ENCODE data around the gene CASTOR1. TPM values are rescaled to one million over a fixed set of nuclear protein-coding genes. Genes with fewer than 3 reads are reported as not detected.

The CASTOR1 gene
- total RNA-seq, 1 donor from 2014 or later = 15.9 TPM

GRCh38 chr22:30301995-30302809 lies 12.9 kb upstream of the CASTOR1 start:
- intact Hi-C loops (cut with DNase I) = no loop called here

GRCh38 chr22:30299322-30299721 lies 10.0 kb upstream of the CASTOR1 start:
- Histone ChIP-seq H3K36me3 (peaks cover 71% of the 10 kb centered on the region), H3K9me3 (no peaks in the 10 kb centered on the region), H3K4me1 (peaks cover 61% of the 10 kb centered on the region), H3K27me3 (no peaks in the 10 kb centered on the region), H3K27ac (peak overlapping the region; percentile 58), H3K4me3 (no peak overlapping the region)
- intact Hi-C loops (cut with DNase I) = no loop called here
- ATAC-seq (no peak), DNase-seq (no peak)
- TF ChIP-seq CTCF (IDR thresholded peaks at IDR 0.05) = no peak

More at GRCh38 chr22:30301995-30302809, 12.9 kb upstream of the CASTOR1 start:
- Histone ChIP-seq H3K9me3 (no peaks in the 10 kb centered on the region), H3K27ac (peak overlapping the region; percentile 89), H3K36me3 (peaks cover 43% of the 10 kb centered on the region), H3K27me3 (no peaks in the 10 kb centered on the region), H3K4me1 (peaks cover 76% of the 10 kb centered on the region), H3K4me3 (no peak overlapping the region)
- DNase-seq = peak; percentile 71
- peak; percentile 67 for ATAC-seq
- no peak for TF ChIP-seq CTCF (IDR thresholded peaks at IDR 0.05)

- peaks cover 49% of the 10 kb centered on the region for H3K4me1 ChIP-seq
- peaks cover 83% of the 10 kb centered on the region for H3K36me3 ChIP-seq
- peak overlapping the region; percentile 58 for H3K27ac ChIP-seq
- ATAC-seq (peak; percentile 67), DNase-seq (peak; percentile 79)
- no peaks in the 10 kb centered on the region for H3K9me3 ChIP-seq
- H3K27me3 ChIP-seq = no peaks in the 10 kb centered on the region
- intact Hi-C loops (cut with DNase I) = no loop called here
- H3K4me3 ChIP-seq = no peak overlapping the region
- TF ChIP-seq CTCF (IDR thresholded peaks at IDR 0.05) = peak; percentile 17
Measured at GRCh38 chr22:30297991-30298701, 8.8 kb upstream of the CASTOR1 start.

DNA sequence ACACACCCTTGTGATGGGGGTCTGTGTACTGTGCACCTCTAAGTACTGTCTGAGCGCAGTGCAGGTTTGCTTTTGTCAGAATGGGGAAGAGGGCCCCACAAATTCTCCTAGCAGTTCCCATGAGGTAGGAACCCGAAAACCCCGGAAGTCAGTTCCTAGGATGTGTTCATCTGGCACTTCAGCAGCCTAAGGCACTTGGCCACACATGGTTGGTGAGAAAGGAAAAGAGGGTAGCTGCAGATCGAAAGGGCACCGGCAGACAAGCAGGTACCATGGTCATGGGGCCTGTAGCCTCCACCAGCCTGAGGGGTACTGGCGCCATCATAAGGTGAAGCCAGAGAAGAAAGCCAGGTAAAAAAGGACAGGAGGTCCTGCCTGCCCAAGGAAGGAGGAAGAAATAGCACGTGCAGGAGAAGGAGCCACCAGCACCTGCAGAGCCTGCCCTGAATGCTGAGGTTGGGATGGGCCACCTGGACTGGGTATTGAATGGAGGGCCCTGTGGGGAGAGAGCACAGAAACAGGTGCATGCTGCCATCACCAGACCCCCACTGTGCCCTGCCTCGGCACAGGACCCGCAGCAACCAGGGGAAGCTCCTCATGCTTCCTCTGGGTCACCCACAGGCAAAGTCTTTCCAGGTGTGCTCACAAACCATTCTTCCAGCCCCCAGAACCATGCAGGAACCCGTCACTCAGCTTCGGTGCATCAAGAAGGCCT lies 8.1 kb upstream of the CASTOR1 start:
- Histone ChIP-seq H3K36me3 (peaks cover 90% of the 10 kb centered on the region), H3K27me3 (no peaks in the 10 kb centered on the region), H3K9me3 (no peaks in the 10 kb centered on the region), H3K27ac (peak overlapping the region; percentile 58), H3K4me3 (no peak overlapping the region), H3K4me1 (peaks cover 42% of the 10 kb centered on the region)
- ATAC-seq (no peak), DNase-seq (no peak)
- intact Hi-C loops (cut with DNase I) = no loop called here
- no peak for TF ChIP-seq CTCF (IDR thresholded peaks at IDR 0.05)

GRCh38 chr22:30296833-30297232 lies 7.5 kb upstream of the CASTOR1 start:
- intact Hi-C loops (cut with DNase I) = no loop called here
- peak; percentile 37 for ATAC-seq
- Histone ChIP-seq H3K27me3 (no peaks in the 10 kb centered on the region), H3K27ac (peak overlapping the region; percentile 58), H3K36me3 (peaks cover 96% of the 10 kb centered on the region), H3K4me1 (peaks cover 38% of the 10 kb centered on the region), H3K4me3 (no peak overlapping the region), H3K9me3 (no peaks in the 10 kb centered on the region)
- no peak for DNase-seq
- TF ChIP-seq CTCF (IDR thresholded peaks at IDR 0.05) = no peak
